HG02885 (cell line): ENCODE results near the gene FAM204A.

Experiments used
- ATAC-seq: cut with Tn5 transposase; IDR thresholded peaks from one replicate; pipeline ENCODE4 v1.9.1; 2021; ENCODE audit warnings: mild to moderate bottlenecking; ENCODE audit not compliant: unreplicated experiment, poor library complexity

FAM204A gene

DNA sequence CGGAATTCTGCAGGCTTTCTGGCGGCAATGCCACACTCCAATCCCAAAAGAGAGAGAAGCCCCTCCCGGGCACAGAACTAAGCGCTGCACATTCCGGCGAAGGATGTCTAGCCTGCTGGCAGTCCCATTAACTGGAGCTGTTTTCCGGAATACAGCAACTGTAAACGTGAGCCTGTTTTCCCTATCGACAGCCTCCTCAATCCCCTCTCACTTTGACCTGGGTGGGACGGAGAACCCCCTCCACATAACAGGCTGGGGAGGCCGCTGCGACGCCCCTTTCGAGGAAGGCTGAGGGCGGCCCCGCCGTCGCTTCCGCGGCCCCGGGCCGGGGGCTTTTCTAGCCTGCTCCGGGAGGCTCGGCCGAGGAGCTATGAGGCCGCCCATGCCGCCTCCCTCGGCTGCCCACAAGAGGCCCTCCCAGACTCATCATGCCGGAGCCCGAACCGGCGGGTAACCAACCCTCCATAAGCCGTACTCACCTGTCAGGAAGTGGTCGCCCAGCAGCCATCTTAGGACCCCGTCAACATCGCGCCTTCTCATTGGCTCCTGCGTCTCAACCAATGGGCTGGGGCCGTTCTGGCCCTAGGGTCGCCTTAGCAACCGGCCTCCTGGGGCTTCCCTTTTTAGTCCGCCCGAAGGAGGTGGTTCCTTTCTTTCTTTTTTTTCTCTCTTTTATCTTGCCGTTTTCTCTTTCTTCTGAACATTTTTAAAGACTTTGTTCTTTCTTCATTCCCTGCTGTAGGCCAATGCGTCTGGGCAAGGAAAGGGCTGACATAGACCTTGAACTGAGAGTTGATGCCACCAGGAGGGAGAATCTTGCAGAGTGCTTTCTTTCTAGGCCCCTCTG, at the start of gene FAM204A:
TSS of gene FAM204A (minus strand) at position 534 of the 847 bp plus-strand sequence. CDS start 5,909 bp downstream, outside the sequence.
- peak; percentile 100 for ATAC-seq

GRCh38 chr10:118383699-118384098, 41.6 kb upstream of the FAM204A start:
- no peak for ATAC-seq

DNA sequence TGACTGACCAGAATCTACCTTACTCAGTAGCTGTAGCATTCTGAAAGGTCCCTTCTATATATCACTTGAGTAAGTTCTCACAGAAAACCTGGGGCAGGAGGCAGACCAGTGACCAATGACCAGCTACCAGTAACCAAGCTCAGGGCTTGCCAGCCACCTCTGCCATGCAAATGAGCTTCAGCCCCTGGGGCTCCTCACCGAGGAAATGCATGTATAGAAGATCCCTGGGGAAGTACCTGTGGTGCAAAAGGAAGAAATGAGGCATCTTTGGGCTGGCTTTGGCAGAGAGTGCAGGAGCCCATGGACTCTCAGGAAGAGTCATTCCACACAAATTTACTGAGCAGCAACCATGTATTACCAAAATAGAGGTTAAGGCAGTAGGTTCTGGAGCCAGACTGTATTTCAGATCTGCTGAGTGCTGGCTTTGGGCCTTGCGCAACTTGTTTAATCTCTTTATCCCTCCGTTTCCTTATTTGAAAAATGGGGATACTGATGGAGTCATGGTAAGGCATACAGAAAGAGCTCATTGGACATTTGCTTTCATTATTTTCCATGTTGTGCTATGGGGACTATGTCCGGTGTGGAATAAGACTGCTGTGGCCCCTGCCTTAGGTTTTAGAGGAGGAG, 41.1 kb upstream of the FAM204A start:
- no peak for ATAC-seq

DNA sequence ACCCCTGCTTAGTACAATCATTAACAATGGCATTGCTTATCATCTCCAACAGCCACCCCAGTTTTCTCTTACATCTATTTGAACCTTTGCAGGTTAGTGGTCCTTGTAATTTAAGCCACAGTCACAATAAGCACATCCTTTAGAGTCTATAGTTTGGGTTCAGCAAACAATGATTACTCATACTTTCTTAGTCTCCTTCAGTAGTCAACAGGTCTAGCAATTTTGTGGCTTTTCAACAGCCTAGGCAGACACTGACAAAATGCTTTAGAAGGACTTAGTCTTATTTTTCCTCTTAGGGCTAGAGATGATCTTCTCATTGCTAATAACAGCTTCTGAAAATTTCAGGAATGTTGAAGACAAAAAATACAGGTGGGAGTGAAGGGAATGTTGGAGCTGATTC, 32.3 kb upstream of the FAM204A start:
- ATAC-seq: no peak

DNA sequence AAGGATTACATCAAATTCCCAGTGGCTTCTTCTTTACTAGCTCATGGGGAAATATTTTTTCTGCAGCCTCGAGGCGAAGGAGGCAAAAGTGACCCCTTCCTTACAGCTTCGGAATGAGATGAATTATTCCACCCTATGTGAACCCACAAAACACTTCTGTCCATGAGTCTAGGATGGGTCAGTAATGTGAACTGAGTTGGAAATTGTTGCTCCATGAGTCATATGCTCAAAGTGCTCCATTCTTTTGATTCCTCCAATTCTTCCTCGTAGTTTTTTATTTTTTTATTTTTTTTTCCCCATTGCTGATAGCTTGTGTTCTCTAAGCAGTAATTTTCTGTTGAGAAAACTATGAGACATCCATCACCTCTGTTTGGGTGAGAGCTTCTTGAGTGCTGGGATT, 31.7 kb upstream of the FAM204A start:
- ATAC-seq: no peak

GRCh38 chr10:118370499-118370898, 28.4 kb upstream of the FAM204A start:
- ATAC-seq: no peak

DNA sequence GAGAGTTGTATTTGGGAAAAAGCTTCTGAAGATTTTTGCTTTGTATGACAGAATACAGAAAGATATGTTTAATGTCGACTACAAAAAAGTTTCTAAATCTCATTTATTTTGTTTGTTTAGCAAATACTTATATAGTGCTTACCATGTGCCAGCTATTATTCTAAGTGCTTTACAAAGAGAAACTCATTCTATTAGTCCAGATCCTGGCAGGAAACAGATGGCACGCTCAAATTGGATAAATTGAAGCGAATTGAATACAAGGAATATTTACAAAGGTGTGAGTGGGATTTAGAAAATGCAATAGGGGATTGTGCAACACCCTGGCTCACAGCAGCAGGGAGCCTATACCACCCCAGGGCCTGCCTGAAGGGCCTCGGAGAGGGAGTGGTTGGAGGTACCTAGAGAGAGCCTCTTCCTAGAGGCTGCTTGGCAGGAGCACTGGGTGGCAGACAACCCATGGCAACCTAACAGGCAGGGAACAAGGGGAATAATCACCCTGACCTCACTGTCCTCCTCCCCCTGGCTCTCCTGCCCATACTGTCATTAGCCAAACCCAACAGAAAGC, 27.6 kb upstream of the FAM204A start:
- no peak for ATAC-seq

DNA sequence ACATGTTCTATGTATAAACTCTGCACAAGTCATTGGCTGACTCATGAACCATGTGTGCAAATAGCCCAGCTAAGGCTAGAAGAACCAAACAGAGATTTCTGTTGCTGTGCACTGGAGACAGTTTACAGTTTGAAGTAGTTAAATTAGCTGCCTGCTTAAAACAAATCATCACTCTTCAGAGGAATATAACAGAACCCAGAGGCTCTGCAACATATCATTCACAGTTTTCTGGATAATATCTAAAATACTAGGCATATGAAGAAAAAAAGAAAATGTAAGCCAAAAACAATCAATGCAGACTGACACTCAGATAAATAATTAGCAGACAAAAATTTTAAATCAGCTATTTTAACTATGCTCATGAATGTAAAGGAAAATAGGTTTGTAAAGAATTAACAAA, 23.6 kb upstream of the FAM204A start:
- no peak for ATAC-seq

GRCh38 chr10:118362103-118362502, 20.0 kb upstream of the FAM204A start:
- ATAC-seq: no peak

DNA sequence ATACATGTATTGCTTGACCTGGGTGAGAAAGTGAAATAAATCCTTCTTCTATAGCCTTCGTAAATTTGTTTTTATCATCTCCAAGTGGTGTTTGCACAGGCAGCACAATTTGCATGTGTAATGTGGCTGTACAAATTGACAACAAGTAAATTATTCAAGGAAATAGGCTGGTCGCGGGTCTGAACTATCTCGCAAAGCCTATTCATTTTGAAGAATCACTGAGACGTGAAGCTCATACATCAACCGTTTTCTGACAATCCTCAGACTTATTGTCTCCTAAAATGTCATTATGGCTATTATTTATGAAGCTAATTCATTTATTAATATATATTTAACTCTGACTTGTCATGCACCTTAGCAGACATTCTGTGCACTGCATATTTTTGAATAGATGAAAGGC, 16.2 kb upstream of the FAM204A start:
- ATAC-seq: no peak

- no peak for ATAC-seq
Measured at GRCh38 chr10:118357841-118358240, 15.7 kb upstream of the FAM204A start.

DNA sequence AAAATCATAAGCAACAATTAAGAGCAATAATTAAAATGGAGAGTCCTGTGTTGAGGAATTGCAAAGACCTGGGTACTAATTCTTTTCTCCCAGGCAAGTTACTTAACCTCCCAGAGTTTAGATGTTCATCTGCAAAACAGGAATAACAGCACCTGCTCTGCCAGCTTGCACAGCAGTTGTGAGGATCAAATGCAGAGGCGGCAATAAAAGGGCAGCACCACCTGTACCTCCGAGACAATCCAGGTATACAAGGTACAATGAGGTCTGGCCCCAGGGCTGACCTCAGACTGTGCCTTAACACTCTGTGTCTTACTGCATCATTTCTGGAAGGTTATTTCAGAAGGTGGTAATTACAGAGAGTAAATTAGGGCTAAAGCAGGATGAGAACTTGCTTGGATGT, 14.5 kb upstream of the FAM204A start:
- ATAC-seq: no peak

DNA sequence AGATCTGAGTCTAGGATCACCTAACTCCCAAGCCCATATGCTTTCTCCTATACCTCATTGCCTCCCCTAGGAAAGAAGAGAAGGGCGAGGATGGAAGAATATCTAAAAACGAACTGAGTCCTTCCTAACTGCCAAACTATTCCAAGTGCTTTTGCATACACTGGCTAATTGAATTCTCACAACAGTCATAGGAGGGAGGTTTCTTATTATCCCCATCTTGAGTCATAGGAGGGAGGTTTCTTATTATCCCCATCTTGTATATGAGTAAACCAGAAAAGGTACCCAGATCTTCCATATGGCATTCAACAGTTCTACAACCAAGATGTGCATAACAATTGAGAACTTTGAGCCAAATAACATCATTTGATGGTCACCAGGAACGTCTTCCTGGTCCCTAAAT, 13.1 kb upstream of the FAM204A start:
- ATAC-seq: no peak

DNA sequence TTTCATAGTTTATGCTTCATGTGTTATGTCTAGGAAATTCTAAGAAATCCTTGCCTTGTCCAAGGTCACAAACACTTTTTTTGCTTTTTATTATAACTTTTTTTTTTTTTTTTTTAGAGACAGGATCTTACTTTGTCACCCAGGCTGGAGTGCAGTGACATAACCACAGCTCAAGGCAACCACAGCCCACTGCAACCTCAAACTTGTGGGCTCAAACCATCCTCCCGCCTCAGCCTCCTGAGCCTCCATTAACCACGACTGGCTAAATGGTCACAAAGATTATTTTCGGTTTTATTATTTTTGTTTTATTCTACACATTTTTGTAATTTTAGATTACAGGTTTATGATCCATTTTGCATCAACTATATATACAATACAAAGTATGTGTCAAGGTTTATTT, 7.1 kb upstream of the FAM204A start:
- ATAC-seq: no peak

- ATAC-seq: no peak
Measured at GRCh38 chr10:118343549-118343948, 1.4 kb upstream of the FAM204A start.

GRCh38 chr10:118343115-118343514, 991 bp upstream of the FAM204A start:
- ATAC-seq: no peak

GRCh38 chr10:118342638-118343020, 505 bp upstream of the FAM204A start:
- ATAC-seq: no peak

- no peak for ATAC-seq
Measured at GRCh38 chr10:118340486-118340885, 1.6 kb downstream of the FAM204A start.

GRCh38 chr10:118339111-118339510, 3.0 kb downstream of the FAM204A start:
- ATAC-seq: no peak

GRCh38 chr10:118337356-118337755, 4.8 kb downstream of the FAM204A start:
- no peak for ATAC-seq

DNA sequence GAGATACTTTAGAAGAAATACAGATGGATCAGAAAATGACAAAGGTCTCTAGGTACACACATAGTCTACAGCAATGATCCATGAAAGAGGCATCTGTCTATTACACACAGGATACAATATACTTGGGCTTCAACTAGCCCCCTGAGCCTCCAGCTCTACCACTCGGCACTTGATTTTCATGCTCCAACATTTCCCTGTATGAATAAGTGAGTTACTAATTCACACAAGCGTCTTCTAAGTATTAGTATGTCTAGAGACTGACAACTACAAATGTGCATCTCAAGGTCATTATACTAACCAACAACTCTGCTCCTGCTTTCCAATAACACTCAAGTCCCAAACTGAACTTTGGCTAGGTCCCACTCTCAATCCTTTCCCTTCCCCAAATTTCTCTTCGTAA, 8.3 kb downstream of the FAM204A start:
- ATAC-seq: no peak
